ENCODE data around the gene CENPA.

The CENPA gene

GRCh38 chr2:26780203-26780760 is 5.6 kb upstream of the CENPA start:
- TF ChIP-seq, protein P1, sequence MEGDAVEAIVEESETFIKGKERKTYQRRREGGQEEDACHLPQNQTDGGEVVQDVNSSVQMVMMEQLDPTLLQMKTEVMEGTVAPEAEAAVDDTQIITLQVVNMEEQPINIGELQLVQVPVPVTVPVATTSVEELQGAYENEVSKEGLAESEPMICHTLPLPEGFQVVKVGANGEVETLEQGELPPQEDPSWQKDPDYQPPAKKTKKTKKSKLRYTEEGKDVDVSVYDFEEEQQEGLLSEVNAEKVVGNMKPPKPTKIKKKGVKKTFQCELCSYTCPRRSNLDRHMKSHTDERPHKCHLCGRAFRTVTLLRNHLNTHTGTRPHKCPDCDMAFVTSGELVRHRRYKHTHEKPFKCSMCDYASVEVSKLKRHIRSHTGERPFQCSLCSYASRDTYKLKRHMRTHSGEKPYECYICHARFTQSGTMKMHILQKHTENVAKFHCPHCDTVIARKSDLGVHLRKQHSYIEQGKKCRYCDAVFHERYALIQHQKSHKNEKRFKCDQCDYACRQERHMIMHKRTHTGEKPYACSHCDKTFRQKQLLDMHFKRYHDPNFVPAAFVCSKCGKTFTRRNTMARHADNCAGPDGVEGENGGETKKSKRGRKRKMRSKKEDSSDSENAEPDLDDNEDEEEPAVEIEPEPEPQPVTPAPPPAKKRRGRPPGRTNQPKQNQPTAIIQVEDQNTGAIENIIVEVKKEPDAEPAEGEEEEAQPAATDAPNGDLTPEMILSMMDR (IDR thresholded peaks at IDR 0.05; ENCODE audit: low read depth, low read length): no peak
- Histone ChIP-seq H3K4me1 (no peaks in the 10 kb centered on the region; the same call in 1 of the 2 replicates), H3K27me3 (no peaks in the 10 kb centered on the region), H3K9me3 (no peaks in the 10 kb centered on the region), H3K36me3 (peaks cover 56% of the 10 kb centered on the region), H3K4me3 (ENCODE audit: low read depth, low read length) (no peak overlapping the region)
- DNase-seq: no peak

DNA sequence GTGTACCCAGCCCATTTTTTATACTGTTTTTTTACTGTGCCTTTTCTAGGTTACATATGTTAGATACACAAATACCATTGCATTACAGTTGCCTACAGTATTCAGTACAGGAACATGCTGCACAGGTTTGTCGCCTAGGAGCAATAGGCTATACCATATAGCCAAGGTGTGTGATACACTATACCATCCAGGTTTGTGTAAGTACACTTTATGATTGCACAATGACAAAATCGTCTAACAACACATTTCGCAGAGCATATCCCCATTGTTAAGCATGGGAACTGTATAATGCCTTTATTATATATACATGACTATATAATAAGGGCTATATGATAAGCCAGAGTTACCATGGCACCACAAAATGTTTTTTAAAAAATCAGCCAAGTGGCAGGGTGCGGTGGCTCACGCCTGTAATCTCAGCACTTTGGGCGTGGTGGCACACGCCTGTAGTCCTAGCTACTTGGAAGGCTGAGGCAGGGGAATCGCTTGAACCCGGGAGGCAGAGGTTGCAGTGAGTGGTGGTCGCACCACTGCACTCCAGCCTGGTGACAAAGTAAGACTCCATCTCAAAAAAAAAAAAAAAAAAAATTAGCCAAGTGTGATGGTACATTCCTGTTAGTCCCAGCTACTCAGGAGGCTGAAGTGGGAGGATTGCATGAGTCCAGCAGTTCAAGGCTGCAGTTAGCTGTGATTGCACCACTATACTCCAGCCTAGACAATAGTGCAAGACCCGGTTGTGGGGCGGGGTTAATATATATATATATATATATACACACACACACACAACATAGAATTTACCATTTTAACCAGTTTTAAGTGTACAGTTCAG is 2.8 kb upstream of the CENPA start:
- H3K4me3 ChIP-seq (ENCODE audit: low read depth, low read length): no peak overlapping the region
- H3K4me1 ChIP-seq: no peaks in the 10 kb centered on the region
- no peaks in the 10 kb centered on the region for H3K27me3 ChIP-seq
- DNase-seq: no peak
- TF ChIP-seq, protein P1 (IDR thresholded peaks at IDR 0.05; ENCODE audit: low read depth, low read length): no peak
- H3K9me3 ChIP-seq: no peaks in the 10 kb centered on the region
- peaks cover 35% of the 10 kb centered on the region for H3K36me3 ChIP-seq

GRCh38 chr2:26784570-26785234 is 1.2 kb upstream of the CENPA start:
- DNase-seq: no peak
- Histone ChIP-seq H3K27me3 (no peaks in the 10 kb centered on the region), H3K4me3 (ENCODE audit: low read depth, low read length) (peak overlapping the region; percentile 52; the same call in 1 of the 2 replicates), H3K36me3 (peaks cover 35% of the 10 kb centered on the region), H3K4me1 (no peaks in the 10 kb centered on the region), H3K9me3 (no peaks in the 10 kb centered on the region)
- TF ChIP-seq, protein P1 (IDR thresholded peaks at IDR 0.05; ENCODE audit: low read depth, low read length): no peak

DNA sequence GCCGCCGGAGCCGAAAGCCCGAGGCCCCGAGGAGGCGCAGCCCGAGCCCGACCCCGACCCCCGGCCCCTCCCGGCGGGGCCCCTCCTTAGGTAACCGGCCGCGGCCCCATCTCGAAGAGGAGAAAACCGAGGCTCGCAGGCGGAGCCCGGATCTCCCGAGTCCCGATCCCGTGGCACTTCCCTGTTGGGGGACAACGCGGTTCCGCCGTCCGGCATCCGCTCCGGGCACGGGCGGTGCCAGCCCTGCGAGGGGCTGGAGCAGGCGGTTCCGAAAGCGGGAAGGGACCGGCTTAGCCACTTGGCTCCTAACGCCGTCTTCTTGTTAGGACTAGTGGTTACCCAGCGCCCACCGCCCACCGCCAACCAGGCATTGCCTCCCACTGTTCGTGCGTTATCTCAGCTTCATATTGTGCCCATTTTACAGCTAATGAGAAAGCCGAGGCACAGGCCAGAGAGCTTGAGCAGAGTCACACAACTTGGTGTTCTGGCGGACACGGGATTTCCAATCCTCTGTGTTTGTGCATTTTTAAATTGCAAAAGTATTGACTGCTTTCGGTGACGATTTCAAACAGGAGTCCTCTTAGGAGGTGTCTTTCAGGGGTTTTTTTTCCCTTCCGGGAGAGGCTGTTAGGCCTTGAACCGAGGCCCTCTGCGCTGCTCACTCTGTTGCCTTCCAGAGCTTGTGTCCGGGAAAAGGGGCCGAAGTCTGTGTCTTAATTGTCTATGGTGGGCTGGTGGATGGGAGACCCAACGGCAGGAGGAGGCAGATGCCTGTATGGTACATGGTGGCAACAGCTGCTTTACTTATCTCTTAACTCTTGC is 562 bp downstream of the CENPA start:
- no peaks in the 10 kb centered on the region for H3K4me1 ChIP-seq
- DNase-seq: peak; percentile 28
- peak overlapping the region; percentile 77 for H3K4me3 ChIP-seq (ENCODE audit: low read depth, low read length)
- TF ChIP-seq, protein P1 (IDR thresholded peaks at IDR 0.05; ENCODE audit: low read depth, low read length): no peak
- H3K27me3 ChIP-seq: no peaks in the 10 kb centered on the region
- H3K9me3 ChIP-seq: no peaks in the 10 kb centered on the region
- H3K36me3 ChIP-seq: peaks cover 28% of the 10 kb centered on the region

GRCh38 chr2:26792720-26793119 is 6.9 kb downstream of the CENPA start:
- TF ChIP-seq, protein P1 (IDR thresholded peaks at IDR 0.05; ENCODE audit: low read depth, low read length): no peak
- Histone ChIP-seq H3K36me3 (peaks cover 64% of the 10 kb centered on the region), H3K9me3 (no peaks in the 10 kb centered on the region), H3K4me1 (no peaks in the 10 kb centered on the region), H3K4me3 (ENCODE audit: low read depth, low read length) (no peak overlapping the region), H3K27me3 (no peaks in the 10 kb centered on the region)
- DNase-seq: no peak

All from BE2C (cell line).